SW 1271 (cell line): Measurements from ENCODE around the gene EPB41L3.

Source experiments
- DNase-seq, 2 experiments: peaks; one replicate each; lab custom pipeline; 2025; lab: John Stamatoyannopoulos, UW

Gene EPB41L3

GRCh38 chr18:5451871-5452270 is 91.9 kb downstream of the EPB41L3 start:
- DNase-seq = no peak

GRCh38 chr18:5451150-5451549 is 92.6 kb downstream of the EPB41L3 start:
- DNase-seq = no peak

GRCh38 chr18:5449858-5450509 is 93.8 kb downstream of the EPB41L3 start:
- no peak for DNase-seq

DNA sequence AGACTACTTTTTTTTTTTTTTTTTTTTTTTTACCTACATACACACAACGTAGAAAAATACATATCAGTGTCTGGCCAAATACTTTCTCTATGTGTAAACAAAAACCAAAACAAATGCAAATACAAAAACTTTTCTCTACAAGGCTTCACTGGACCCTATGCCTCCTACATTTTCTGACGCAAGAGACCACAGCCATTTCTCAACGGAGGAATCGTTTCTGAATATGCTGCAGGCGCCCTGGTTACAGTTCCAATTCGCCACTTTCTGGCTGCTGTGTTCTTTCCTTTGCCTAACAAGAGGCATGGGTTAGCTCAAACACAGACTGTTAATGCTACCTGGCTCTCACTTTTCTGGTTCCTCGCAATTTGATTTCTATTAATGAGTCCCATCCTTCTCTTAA is 96.4 kb downstream of the EPB41L3 start:
- no peak for DNase-seq

DNA sequence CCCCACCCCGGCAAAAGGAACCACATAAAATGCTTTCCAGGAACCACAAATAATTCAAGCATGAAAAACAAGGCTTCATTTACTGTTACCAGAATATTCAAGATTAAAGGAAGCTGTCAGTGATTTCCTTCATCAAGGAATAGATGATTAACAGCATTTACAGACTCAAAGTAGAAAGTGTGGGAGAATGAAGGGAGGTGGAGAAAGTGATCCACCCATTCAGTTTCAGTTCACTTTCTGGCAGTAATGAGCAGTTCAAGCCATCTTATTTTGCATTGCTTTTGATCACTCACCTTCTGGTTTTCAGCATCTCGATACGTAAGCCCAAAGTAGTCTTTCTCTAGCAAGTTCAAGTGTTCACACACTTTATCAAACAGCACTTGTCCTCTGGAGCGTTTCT is 99.0 kb downstream of the EPB41L3 start:
- no peak for DNase-seq

DNA sequence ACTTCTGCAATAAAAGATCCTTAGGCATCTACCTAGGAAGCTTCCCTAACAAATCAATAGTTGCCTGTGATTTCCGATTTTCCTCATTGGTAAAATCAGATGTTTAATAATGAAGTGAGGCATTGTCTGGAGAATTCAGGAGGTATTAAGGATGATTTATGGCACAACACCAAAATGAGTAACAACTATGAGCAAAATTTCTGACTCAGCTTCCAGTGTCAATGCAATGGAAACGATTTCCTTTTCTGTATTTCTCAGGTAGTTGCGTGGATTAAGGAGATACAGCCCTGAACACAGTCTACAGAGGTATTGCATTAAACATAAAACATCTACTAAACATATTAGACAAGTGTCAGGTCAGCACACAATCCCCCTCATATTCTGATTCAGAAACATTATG is 99.5 kb downstream of the EPB41L3 start:
- no peak for DNase-seq

DNA sequence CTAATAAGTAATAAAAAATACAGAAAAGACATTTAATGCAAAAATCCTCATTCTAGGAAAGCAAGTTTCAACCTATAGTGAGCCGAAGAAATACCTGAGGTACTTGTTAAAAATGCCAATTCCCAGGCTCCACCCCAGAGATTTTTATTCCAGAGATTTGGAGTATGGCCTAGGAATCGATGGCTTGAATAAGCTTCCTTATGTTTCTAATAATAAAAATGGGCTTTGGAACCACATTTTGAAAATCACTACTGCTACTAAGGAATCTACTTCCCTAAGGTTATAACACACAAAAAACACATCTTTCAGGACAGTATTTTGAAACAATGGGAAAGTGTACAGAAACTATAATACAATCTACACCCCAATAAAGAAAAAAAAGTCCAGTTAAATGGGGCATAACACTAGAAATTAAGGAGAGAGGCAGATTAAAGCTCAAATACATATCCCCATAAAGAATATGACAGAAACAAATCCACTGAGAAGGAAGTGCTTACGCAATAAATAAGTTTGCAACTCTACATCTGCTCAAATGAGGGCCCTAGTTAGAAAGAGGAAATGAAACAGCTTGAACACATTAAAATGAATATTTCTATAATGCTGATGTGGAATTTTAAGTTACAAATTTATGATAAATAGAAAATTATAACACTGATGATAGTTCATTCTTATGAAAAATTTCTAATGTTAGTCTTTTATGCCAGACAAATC is 103.7 kb downstream of the EPB41L3 start:
- no peak for DNase-seq

GRCh38 chr18:5434425-5434824 is 109.4 kb downstream of the EPB41L3 start:
- DNase-seq = no peak

- no peak for DNase-seq
These were observed 111.8 kb downstream of the EPB41L3 start for GRCh38 chr18:5431836-5432575.

- DNase-seq = no peak
These were observed 113.7 kb downstream of the EPB41L3 start for GRCh38 chr18:5430131-5430530.

GRCh38 chr18:5429681-5430080 is 114.1 kb downstream of the EPB41L3 start:
- no peak for DNase-seq

DNA sequence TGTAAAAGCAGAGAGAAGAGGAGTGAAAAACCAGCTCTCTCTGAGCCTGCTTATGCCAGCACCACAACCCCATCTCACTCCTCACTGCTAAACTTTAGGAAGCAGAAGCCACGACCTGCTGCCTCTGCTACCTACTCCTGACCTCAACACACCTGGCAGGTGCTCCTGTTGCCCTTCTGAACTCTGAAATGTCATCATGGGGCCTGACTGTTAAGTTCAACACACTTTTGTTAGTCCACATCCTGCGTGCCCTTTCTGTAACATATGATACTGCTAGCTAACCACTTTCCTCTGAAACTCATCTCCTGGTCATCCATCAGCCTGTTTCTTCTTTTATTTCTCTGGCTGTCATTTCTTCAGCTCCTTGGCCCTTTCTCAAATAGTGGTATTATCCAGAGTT is 118.1 kb downstream of the EPB41L3 start:
- DNase-seq = no peak

DNA sequence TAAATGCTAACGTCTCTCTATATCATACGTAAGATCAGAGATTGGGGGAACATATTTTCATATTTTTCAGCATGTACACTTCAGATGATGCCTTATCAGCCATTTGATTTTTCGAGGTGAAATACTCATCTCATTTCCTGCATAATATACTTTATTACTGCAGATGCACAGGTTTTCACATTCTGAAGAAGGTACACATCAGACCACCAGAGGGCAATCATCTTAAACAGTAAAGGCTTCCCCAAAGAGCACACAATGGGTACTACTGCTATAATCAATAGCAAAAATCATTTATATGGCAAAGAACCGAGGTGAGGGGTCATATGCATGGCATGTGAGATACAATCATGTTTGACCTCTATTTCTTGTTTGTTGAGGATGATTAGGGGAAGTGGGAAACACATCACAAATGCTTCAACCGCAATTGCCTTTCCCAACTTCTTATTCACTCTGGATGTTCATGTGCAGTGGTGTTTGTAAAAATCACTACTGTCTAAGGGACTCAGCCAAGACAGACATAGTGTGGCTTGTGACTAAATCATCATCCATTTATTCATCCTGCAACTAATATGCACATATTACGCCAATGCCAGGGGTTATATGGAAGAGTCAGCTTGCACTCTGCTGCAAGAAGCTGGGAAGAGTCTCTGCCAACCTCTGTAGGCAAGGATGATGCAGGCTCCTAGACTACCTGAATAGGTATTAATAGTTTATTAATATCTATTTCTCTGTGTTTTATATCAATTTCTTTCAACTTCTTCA is 118.7 kb downstream of the EPB41L3 start:
- peak in 1 of 2 experiments; percentile 5 for DNase-seq

DNA sequence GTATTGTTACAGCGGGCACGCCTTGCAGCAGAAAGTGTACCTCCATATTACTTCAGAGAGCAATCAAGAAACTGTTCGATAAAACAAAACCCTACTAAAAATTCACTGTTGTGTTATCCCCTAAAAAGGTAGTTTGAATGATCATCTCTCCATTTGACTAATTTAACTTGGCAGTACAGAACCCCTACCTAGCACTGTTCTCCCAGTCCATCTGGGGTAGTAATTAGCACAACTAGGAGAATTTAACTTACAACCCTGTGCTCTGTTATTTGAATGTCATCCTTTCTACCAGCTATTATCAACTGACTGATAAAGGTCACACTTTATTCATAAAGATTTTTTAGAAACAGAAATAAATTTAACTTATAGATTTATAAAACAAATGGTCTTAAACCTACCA is 121.2 kb downstream of the EPB41L3 start:
- no peak for DNase-seq

DNA sequence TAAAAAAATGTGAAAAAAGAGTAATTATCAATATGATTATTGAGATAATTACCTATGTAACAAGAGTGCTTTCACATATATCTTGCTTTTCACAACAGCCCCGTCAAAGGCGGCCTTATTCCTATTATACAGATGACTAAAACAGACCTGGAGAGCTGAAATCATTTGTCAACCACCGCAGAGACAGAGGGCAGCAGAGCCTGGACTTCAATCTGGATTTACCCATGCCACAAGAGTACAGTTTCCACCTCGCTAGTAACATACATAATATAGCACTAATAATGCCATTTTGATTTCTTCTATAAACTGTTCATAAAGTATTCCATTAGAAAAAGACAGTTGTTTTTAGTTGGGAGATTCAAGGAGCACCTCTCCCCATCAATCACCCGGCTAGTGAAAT is 121.8 kb downstream of the EPB41L3 start:
- no peak for DNase-seq

GRCh38 chr18:5420906-5421305 is 122.9 kb downstream of the EPB41L3 start:
- DNase-seq = no peak

DNA sequence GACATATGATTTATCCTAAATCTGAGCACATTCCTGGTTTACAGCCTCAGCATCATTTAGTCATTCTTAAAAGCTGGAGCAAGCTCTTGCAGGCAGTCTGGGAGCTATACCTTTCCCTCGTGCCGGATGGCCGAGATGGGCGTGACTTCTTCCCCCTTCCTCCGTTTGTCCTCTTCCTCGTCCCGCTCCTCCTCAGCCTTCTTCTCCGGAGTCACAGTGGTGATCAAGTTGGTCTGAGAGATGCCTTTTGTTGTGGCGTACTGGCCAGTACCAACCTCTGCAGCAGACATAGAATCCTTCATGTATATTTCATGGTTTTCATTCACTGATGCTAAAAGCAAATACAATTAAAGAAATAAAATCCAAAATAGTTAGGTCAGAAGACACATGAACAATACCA is 124.2 kb downstream of the EPB41L3 start:
- DNase-seq = no peak

GRCh38 chr18:5419030-5419429 is 124.8 kb downstream of the EPB41L3 start:
- DNase-seq = no peak

DNA sequence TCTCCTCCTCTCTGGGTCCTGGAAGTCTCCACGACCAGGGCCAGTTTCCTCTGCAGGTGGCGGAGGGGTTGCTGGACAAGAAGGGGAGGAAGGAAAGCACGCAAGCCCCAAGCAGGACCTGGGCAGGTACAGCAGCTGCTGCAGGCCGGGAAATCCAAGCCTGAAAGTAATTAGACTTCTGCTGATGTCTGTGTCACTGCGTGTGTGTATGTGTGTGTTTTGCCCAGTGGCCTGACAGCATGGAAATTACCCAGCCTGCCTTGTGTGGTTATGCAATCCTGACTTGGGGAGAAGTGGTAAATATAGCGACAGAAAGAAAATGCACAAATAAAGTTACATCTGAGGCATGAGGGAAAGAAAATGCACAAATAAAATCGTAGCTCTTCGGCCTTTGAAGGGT is 126.5 kb downstream of the EPB41L3 start:
- DNase-seq = no peak

DNA sequence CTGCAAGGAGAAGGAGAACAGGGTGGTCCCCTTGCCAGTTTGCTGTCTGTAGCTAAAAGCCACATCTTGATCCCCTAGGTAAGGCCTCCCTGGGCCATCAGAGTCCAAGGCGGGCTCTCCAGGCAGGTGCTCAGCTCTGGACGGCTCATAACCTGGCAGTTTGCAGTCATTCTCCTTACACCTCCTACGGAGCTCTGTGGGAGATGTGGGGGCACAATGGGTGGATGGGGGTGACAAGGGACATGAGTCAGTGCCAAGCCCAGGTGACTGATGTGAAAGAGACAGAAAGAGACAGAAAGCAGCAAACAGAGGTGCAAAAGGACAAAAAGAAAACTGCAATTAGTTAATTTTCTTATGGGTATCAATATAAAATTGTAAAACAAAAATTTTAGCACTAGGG is 127.7 kb downstream of the EPB41L3 start:
- DNase-seq = no peak

- DNase-seq = no peak
These were observed 128.1 kb downstream of the EPB41L3 start for GRCh38 chr18:5415665-5416064.

DNA sequence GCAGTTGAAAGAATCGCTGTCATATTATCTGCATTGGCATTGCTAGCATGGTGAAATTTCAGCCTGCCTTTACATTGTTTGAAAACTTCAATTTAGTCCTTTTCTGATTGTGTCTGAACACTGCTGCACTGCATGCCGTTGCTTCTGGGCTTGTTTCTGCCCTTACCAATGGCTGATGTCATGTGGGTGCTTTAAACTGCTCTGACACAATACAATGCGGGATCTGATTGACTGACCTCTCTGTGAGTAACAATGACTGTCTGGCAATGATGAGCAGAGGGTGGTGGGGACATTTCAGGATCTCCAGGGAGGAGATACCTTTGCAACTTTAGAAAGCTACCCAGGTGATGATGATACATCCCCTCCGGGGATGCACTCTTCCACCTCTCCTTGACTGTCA is 128.8 kb downstream of the EPB41L3 start:
- DNase-seq = no peak
